WERI-Rb-1 (cell line): ENCODE data around the gene IL1RL2.

Experiments used
- DNase-seq: peaks from one replicate; pipeline ENCODE4 v3.0.0-alpha.2; 2020
- H3K27ac ChIP-seq: fragments of 250-450 bp; sonication (Bioruptor Pico); 2 replicates; pipeline ENCODE4 v1.5.1; 2020; ENCODE audit warnings: mild to moderate bottlenecking, moderate library complexity
- H3K27me3 ChIP-seq: fragments of 250-450 bp; sonication (Bioruptor Pico); 2 replicates; pipeline ENCODE4 v1.5.1; 2021; ENCODE audit warnings: mild to moderate bottlenecking, low read depth, moderate library complexity; ENCODE audit not compliant: insufficient read depth, severe bottlenecking
- H3K36me3 ChIP-seq: fragments of 250-450 bp; sonication (Bioruptor Pico); 2 replicates; pipeline ENCODE4 v1.5.1; 2020; ENCODE audit warnings: mild to moderate bottlenecking, moderate library complexity
- H3K4me3 ChIP-seq: 2 replicates; pipeline ENCODE4 v1.5.1; 2011; ENCODE audit warnings: low read depth, mild to moderate bottlenecking, control low read depth, low read length
- H3K9me3 ChIP-seq: fragments of 250-450 bp; sonication (Bioruptor Pico); 2 replicates; pipeline ENCODE4 v1.5.1; 2021; ENCODE audit warnings: mild to moderate bottlenecking, moderate library complexity; ENCODE audit not compliant: severe bottlenecking
- TF ChIP-seq, protein P1 (sequence below): IDR thresholded peaks from 2 replicates; pipeline ENCODE4 v1.5.1; 2011; ENCODE audit warnings: low read depth, mild to moderate bottlenecking, control low read depth, inconsistent platforms, low read length

The IL1RL2 gene

GRCh38 chr2:102179061-102179460, 7.8 kb upstream of the IL1RL2 start:
- no peak overlapping the region for H3K27ac ChIP-seq
- TF ChIP-seq, protein P1, sequence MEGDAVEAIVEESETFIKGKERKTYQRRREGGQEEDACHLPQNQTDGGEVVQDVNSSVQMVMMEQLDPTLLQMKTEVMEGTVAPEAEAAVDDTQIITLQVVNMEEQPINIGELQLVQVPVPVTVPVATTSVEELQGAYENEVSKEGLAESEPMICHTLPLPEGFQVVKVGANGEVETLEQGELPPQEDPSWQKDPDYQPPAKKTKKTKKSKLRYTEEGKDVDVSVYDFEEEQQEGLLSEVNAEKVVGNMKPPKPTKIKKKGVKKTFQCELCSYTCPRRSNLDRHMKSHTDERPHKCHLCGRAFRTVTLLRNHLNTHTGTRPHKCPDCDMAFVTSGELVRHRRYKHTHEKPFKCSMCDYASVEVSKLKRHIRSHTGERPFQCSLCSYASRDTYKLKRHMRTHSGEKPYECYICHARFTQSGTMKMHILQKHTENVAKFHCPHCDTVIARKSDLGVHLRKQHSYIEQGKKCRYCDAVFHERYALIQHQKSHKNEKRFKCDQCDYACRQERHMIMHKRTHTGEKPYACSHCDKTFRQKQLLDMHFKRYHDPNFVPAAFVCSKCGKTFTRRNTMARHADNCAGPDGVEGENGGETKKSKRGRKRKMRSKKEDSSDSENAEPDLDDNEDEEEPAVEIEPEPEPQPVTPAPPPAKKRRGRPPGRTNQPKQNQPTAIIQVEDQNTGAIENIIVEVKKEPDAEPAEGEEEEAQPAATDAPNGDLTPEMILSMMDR, result no peak
- H3K9me3 ChIP-seq, result no peaks in the 10 kb centered on the region
- H3K4me3 ChIP-seq, result no peak overlapping the region
- peaks cover 76% of the 10 kb centered on the region for H3K27me3 ChIP-seq
- H3K36me3 ChIP-seq, result no peaks in the 10 kb centered on the region
- no peak for DNase-seq

DNA sequence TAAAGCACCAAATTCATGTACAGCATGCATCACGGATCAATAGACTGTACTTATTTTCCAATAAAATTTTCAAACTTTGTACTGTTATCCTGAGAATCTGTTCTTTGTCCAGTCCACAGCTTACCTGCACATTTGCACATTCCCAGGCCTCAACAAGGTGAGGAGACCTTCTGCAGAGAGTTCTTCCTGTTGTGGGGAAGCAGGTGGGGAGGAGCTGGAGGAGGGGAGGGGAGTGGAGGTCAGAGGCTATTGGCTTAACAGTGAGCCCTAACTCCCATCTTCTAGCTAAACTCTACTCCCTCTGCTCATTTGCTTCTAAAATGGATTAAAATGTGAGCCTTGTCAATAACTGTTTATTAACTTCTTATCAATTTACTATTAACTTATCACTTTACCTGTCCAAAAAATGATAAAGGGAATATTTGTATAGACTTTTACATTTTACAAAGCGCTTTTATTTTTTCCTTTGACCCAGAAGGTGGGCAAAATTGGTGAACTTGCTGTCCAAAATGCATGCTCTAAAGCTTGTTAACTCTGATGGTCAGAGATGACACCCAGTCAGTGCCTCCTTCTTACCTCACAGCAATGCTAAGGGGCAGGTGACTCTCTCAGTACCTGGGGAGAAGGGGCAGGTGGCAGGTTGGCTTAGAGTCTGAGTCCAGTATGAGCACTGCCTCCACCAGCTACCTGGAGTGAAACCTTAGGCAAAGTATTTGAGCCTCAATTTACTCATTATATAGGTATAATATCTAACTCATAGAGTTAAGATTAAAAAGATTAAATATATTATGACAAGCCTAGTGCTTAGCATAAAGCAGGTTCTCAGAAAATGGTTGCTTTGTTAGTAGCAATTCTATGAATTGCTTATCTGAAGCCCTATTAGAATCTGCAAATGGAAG, 6.8 kb upstream of the IL1RL2 start:
- no peaks in the 10 kb centered on the region for H3K36me3 ChIP-seq
- DNase-seq, result no peak
- H3K4me3 ChIP-seq, result no peak overlapping the region
- TF ChIP-seq, protein P1, result no peak
- H3K9me3 ChIP-seq, result no peaks in the 10 kb centered on the region
- H3K27ac ChIP-seq, result no peak overlapping the region
- H3K27me3 ChIP-seq, result peaks cover 77% of the 10 kb centered on the region

DNA sequence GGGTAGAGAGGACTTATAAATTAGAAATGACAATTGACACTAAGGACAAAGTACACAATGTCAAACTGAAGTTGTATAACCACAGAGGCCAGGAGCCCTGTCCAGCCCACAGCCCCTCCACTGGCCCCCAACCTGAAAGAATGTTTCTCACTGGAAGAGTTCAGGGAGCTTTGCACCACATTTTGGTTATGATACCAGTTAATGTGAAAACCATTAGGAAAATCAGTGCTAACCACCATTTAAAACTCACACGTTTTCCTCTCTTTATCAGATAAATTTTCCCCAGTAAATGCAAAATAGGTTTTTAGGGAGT, 6.2 kb upstream of the IL1RL2 start:
- TF ChIP-seq, protein P1, result no peak
- Histone ChIP-seq H3K9me3 (no peaks in the 10 kb centered on the region), H3K4me3 (no peak overlapping the region), H3K27ac (no peak overlapping the region), H3K36me3 (no peaks in the 10 kb centered on the region), H3K27me3 (peaks cover 74% of the 10 kb centered on the region)
- DNase-seq, result no peak

DNA sequence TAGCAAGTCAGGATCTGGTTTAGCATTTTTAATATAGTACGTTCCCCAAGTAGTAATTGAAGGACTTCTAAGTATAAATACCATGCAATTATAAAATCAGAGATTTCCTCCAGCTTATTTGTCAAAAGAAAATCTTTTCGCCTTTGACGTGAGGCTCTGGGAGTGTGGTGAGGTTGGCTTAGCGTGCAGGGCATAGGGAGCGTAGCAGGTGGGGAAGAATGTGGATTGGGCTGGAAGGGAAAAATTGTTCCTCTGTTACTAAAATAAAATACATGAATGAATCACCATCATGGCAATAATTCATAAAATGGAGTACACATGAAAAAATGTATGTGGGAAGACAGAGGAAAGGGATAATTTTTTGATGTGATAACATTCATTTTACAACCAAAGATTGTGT, 5.4 kb upstream of the IL1RL2 start:
- DNase-seq, result no peak
- no peak overlapping the region for H3K4me3 ChIP-seq
- H3K27me3 ChIP-seq, result peaks cover 75% of the 10 kb centered on the region
- TF ChIP-seq, protein P1, result no peak
- H3K36me3 ChIP-seq, result no peaks in the 10 kb centered on the region
- H3K27ac ChIP-seq, result no peak overlapping the region
- H3K9me3 ChIP-seq, result no peaks in the 10 kb centered on the region

DNA sequence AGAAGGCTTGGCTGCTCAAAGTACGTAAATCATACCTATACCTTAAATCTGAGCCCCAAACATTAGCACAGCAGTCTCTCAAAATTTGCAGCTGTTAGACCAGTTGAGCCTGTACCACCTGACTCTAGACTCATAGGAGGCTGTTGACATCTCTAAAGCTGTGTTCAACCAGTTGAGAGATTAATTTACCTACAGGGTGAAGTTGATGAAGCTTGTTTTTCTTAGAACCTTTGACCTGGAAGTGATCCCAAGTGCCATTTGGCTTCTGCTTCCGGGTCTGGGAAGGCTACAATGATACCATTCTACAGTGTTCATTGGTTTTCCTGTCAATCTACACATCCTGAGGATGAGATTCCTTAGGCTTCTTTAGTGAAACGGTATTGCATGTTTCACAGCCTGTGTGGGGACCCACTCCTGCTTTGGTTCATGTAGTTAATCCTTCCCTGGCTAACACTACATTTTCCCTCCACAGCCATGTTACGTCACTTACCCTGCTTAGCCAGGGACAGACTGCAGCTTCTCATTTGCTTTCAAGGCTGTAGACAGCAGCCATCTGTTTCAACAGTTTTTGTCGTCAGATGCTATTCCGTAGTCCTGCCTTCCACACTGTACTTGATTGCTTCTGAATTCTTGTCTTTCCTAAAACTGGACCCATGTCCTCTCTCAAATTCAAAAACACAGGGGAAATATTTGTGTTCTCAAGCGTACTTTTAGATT, 4.7 kb upstream of the IL1RL2 start:
- Histone ChIP-seq H3K4me3 (no peak overlapping the region), H3K36me3 (no peaks in the 10 kb centered on the region), H3K27me3 (peaks cover 75% of the 10 kb centered on the region), H3K27ac (no peak overlapping the region), H3K9me3 (no peaks in the 10 kb centered on the region)
- no peak for DNase-seq
- TF ChIP-seq, protein P1, result no peak
